ENCODE measurements around the gene CASTOR1.

Gene CASTOR1

GRCh38 chr22:30304495-30305244 lies 15.4 kb upstream of the CASTOR1 start:
- peak in 1 of 2 experiments; percentile 55 for DNase-seq (ENCODE audit: low read depth in 1 of 2, low spot score in 1 of 2)
- no peak for TF ChIP-seq JUND (IDR thresholded peaks at IDR 0.05; ENCODE audit: low read depth)
- in situ Hi-C loops (cut with HindIII; ENCODE audit: low pct_unique_long_range_greater_than_20kb, low sequenced_read_pairs) = no loop called here

GRCh38 chr22:30302810-30303138 lies 13.5 kb upstream of the CASTOR1 start:
- no peak for TF ChIP-seq JUND (IDR thresholded peaks at IDR 0.05; ENCODE audit: low read depth)
- in situ Hi-C loops (cut with HindIII; ENCODE audit: low pct_unique_long_range_greater_than_20kb, low sequenced_read_pairs) = no loop called here
- DNase-seq (ENCODE audit: low read depth in 1 of 2, low spot score in 1 of 2) = peak in 1 of 2 experiments; percentile 13

GRCh38 chr22:30301995-30302809 lies 12.9 kb upstream of the CASTOR1 start:
- in situ Hi-C loops (cut with HindIII; ENCODE audit: low pct_unique_long_range_greater_than_20kb, low sequenced_read_pairs) = no loop called here
- DNase-seq (ENCODE audit: low read depth in 1 of 2, low spot score in 1 of 2) = peak in 1 of 2 experiments; percentile 63
- TF ChIP-seq JUND (IDR thresholded peaks at IDR 0.05; ENCODE audit: low read depth) = no peak

- DNase-seq (ENCODE audit: low read depth in 1 of 2, low spot score in 1 of 2) = no peak
- in situ Hi-C loops (cut with HindIII; ENCODE audit: low pct_unique_long_range_greater_than_20kb, low sequenced_read_pairs) = no loop called here
- no peak for TF ChIP-seq JUND (IDR thresholded peaks at IDR 0.05; ENCODE audit: low read depth)
These were observed 10.0 kb upstream of the CASTOR1 start for GRCh38 chr22:30299322-30299721.

GRCh38 chr22:30297991-30298701 lies 8.8 kb upstream of the CASTOR1 start:
- in situ Hi-C loops (cut with HindIII; ENCODE audit: low pct_unique_long_range_greater_than_20kb, low sequenced_read_pairs) = no loop called here
- TF ChIP-seq JUND (IDR thresholded peaks at IDR 0.05; ENCODE audit: low read depth) = no peak
- peak; percentile 38 to 97 for DNase-seq (ENCODE audit: low read depth in 1 of 2, low spot score in 1 of 2)

- DNase-seq (ENCODE audit: low read depth in 1 of 2, low spot score in 1 of 2) = no peak
- TF ChIP-seq JUND (IDR thresholded peaks at IDR 0.05; ENCODE audit: low read depth) = no peak
- in situ Hi-C loops (cut with HindIII; ENCODE audit: low pct_unique_long_range_greater_than_20kb, low sequenced_read_pairs) = no loop called here
These were observed 8.1 kb upstream of the CASTOR1 start for GRCh38 chr22:30297276-30297990.

- in situ Hi-C loops (cut with HindIII; ENCODE audit: low pct_unique_long_range_greater_than_20kb, low sequenced_read_pairs) = no loop called here
- DNase-seq (ENCODE audit: low read depth in 1 of 2, low spot score in 1 of 2) = peak in 1 of 2 experiments; percentile 16
- TF ChIP-seq JUND (IDR thresholded peaks at IDR 0.05; ENCODE audit: low read depth) = no peak
These were observed 7.5 kb upstream of the CASTOR1 start for GRCh38 chr22:30296833-30297232.

GRCh38 chr22:30296324-30296723 lies 7.0 kb upstream of the CASTOR1 start:
- in situ Hi-C loops (cut with HindIII; ENCODE audit: low pct_unique_long_range_greater_than_20kb, low sequenced_read_pairs) = no loop called here
- TF ChIP-seq JUND (IDR thresholded peaks at IDR 0.05; ENCODE audit: low read depth) = no peak
- no peak for DNase-seq (ENCODE audit: low read depth in 1 of 2, low spot score in 1 of 2)

- no peak for TF ChIP-seq JUND (IDR thresholded peaks at IDR 0.05; ENCODE audit: low read depth)
- no peak for DNase-seq (ENCODE audit: low read depth in 1 of 2, low spot score in 1 of 2)
- in situ Hi-C loops (cut with HindIII; ENCODE audit: low pct_unique_long_range_greater_than_20kb, low sequenced_read_pairs) = no loop called here
These were observed 6.3 kb upstream of the CASTOR1 start for GRCh38 chr22:30295576-30295975.

GRCh38 chr22:30294830-30295229 lies 5.5 kb upstream of the CASTOR1 start:
- no peak for DNase-seq (ENCODE audit: low read depth in 1 of 2, low spot score in 1 of 2)
- no peak for TF ChIP-seq JUND (IDR thresholded peaks at IDR 0.05; ENCODE audit: low read depth)
- in situ Hi-C loops (cut with HindIII; ENCODE audit: low pct_unique_long_range_greater_than_20kb, low sequenced_read_pairs) = no loop called here

- in situ Hi-C loops (cut with HindIII; ENCODE audit: low pct_unique_long_range_greater_than_20kb, low sequenced_read_pairs) = no loop called here
- no peak for TF ChIP-seq JUND (IDR thresholded peaks at IDR 0.05; ENCODE audit: low read depth)
- no peak for DNase-seq (ENCODE audit: low read depth in 1 of 2, low spot score in 1 of 2)
These were observed 4.8 kb upstream of the CASTOR1 start for GRCh38 chr22:30294066-30294465.

GRCh38 chr22:30293026-30293425 lies 3.7 kb upstream of the CASTOR1 start:
- TF ChIP-seq JUND (IDR thresholded peaks at IDR 0.05; ENCODE audit: low read depth) = no peak
- no peak for DNase-seq (ENCODE audit: low read depth in 1 of 2, low spot score in 1 of 2)
- in situ Hi-C loops (cut with HindIII; ENCODE audit: low pct_unique_long_range_greater_than_20kb, low sequenced_read_pairs) = no loop called here
